NCI-H128 (cell line): Measurements from ENCODE around the gene SRRM2.
A peak's percentile ranks its signal among the peaks of the same experiment; 100 is the strongest.

ENCODE experiments used
- DNase-seq: peaks from one replicate; lab custom pipeline; 2025; ENCODE audit not compliant: unreplicated experiment; lab: John Stamatoyannopoulos, UW

The SRRM2 gene

GRCh38 chr16:2775765-2776499 lies 23.5 kb downstream of the SRRM2 start:
- DNase-seq: no peak

GRCh38 chr16:2776500-2777139 lies 24.2 kb downstream of the SRRM2 start:
- no peak for DNase-seq

GRCh38 chr16:2777231-2777902 lies 24.9 kb downstream of the SRRM2 start, which contains the start of gene ELOB:
Gene ELOB, minus strand, starts transcription at chr16:2777280. Its CDS starts 41 bp downstream, at chr16:2777239.
- peak; percentile 45 for DNase-seq

- DNase-seq: no peak
Observed at GRCh38 chr16:2777903-2778629, 25.6 kb downstream of the SRRM2 start.

- no peak for DNase-seq
Observed at GRCh38 chr16:2778630-2778958, 26.2 kb downstream of the SRRM2 start.

GRCh38 chr16:2779151-2779920 lies 26.9 kb downstream of the SRRM2 start:
- DNase-seq: no peak

- no peak for DNase-seq
Observed at GRCh38 chr16:2779978-2780898, 27.8 kb downstream of the SRRM2 start.

GRCh38 chr16:2782583-2783351 lies 30.3 kb downstream of the SRRM2 start:
- DNase-seq: no peak

- no peak for DNase-seq
Observed at GRCh38 chr16:2783581-2784357, 31.3 kb downstream of the SRRM2 start.

- DNase-seq: no peak
Observed at GRCh38 chr16:2784358-2785100, 32.1 kb downstream of the SRRM2 start.

GRCh38 chr16:2785101-2785991 lies 32.9 kb downstream of the SRRM2 start:
- no peak for DNase-seq

GRCh38 chr16:2786061-2786825 lies 33.8 kb downstream of the SRRM2 start:
- no peak for DNase-seq

GRCh38 chr16:2786826-2787151 lies 34.4 kb downstream of the SRRM2 start:
- no peak for DNase-seq

GRCh38 chr16:2787406-2787805 lies 35.0 kb downstream of the SRRM2 start, which contains the start of gene PRSS33:
Gene PRSS33, minus strand, starts transcription at chr16:2787560. Its CDS starts 1,013 bp downstream, at chr16:2786547.
- no peak for DNase-seq

- no peak for DNase-seq
Observed at GRCh38 chr16:2787961-2788360, 35.5 kb downstream of the SRRM2 start.

GRCh38 chr16:2790631-2791030 lies 38.2 kb downstream of the SRRM2 start:
- DNase-seq: no peak
